H1 (cell line): ENCODE results near the gene NUDT19. TPM values are rescaled to one million over a fixed set of nuclear protein-coding genes. Genes with fewer than 3 reads are reported as not detected.

Experiments used
- BCL11A ChIP-seq, 2 experiments: IDR thresholded peaks; one replicate each; pipeline ENCODE4 v1.6.1; 2011; ENCODE audit warnings: low read depth in 2 of 2, low read length in 2 of 2, mild to moderate bottlenecking in 2 of 2
- PHF8 ChIP-seq: fragments of 200-600 bp; sonication (generic); conservative IDR thresholded peaks from 2 replicates; pipeline ENCODE4 v1.7.1; 2012; ENCODE audit warnings: low read depth, mild to moderate bottlenecking, inconsistent platforms, low read length, moderate library complexity
- YY1 ChIP-seq: IDR thresholded peaks from 2 replicates; pipeline ENCODE4 v1.6.1; 2011; ENCODE audit warnings: low read depth, mild to moderate bottlenecking, low read length
- polyA plus RNA-seq, 7 experiments: library from polyadenylated mRNA; depleted of rRNA in 3 of 7; stranded (reverse) in 5 of 7; unstranded in 2 of 7; fragments of >200 nt in 5 of 7; fragments of 200-250 nt in 2 of 7; gene quantifications; 1 replicate in 5 of 7; 2 replicates in 1 of 7; 4 replicates in 1 of 7; pipeline versions ENCODE4 v1.2.1 to v1.2.3, GENCODE V29; 2011 to 2013; ENCODE audit warnings: missing spikeins in 2 of 7, mixed read lengths in 2 of 7
- total RNA-seq: library from RNA; stranded (reverse); fragmentation: NEBNext Ultra II Directional; extraction: Animal tissue kit (Norgen Biotek cat#: 25700); gene quantifications from 2 replicates; pipeline ENCODE4 v1.2.1, GENCODE V29; 2021
- TF ChIP-seq, protein P1 (sequence below): fragments of 300-600 bp; sonication (generic); IDR thresholded peaks from 2 replicates; pipeline ENCODE4 v1.7.1; 2012; ENCODE audit warnings: low read length, moderate library complexity, mild to moderate bottlenecking, inconsistent platforms; ENCODE audit not compliant: insufficient replicate concordance

The NUDT19 gene
- total and polyA plus RNA-seq, 2 of the 8 experiments (the other 6 are each of a cell fraction or from before 2014, with no cell fraction given): 2.0 to 3.3 TPM

DNA sequence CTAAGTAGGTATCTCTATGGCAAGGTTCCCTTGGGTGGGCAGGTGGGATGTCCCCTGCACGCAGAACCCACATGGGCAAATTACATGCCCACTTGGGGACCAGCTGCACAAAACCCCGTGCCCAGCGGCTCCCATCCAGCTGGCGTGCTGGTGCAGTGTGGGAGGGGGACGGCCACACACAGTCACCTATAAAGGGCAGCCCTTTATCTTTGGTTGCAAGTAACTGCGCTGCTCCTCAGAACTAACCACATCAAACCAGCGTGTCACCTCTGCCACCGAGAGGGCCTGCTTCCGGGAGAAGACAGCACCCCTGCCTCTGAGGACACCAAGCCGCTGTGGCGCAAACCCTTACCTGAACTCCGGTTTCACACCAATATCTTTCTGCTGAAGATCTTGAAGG, 48.9 kb upstream of the NUDT19 start (continued):
- TF ChIP-seq, protein P1, sequence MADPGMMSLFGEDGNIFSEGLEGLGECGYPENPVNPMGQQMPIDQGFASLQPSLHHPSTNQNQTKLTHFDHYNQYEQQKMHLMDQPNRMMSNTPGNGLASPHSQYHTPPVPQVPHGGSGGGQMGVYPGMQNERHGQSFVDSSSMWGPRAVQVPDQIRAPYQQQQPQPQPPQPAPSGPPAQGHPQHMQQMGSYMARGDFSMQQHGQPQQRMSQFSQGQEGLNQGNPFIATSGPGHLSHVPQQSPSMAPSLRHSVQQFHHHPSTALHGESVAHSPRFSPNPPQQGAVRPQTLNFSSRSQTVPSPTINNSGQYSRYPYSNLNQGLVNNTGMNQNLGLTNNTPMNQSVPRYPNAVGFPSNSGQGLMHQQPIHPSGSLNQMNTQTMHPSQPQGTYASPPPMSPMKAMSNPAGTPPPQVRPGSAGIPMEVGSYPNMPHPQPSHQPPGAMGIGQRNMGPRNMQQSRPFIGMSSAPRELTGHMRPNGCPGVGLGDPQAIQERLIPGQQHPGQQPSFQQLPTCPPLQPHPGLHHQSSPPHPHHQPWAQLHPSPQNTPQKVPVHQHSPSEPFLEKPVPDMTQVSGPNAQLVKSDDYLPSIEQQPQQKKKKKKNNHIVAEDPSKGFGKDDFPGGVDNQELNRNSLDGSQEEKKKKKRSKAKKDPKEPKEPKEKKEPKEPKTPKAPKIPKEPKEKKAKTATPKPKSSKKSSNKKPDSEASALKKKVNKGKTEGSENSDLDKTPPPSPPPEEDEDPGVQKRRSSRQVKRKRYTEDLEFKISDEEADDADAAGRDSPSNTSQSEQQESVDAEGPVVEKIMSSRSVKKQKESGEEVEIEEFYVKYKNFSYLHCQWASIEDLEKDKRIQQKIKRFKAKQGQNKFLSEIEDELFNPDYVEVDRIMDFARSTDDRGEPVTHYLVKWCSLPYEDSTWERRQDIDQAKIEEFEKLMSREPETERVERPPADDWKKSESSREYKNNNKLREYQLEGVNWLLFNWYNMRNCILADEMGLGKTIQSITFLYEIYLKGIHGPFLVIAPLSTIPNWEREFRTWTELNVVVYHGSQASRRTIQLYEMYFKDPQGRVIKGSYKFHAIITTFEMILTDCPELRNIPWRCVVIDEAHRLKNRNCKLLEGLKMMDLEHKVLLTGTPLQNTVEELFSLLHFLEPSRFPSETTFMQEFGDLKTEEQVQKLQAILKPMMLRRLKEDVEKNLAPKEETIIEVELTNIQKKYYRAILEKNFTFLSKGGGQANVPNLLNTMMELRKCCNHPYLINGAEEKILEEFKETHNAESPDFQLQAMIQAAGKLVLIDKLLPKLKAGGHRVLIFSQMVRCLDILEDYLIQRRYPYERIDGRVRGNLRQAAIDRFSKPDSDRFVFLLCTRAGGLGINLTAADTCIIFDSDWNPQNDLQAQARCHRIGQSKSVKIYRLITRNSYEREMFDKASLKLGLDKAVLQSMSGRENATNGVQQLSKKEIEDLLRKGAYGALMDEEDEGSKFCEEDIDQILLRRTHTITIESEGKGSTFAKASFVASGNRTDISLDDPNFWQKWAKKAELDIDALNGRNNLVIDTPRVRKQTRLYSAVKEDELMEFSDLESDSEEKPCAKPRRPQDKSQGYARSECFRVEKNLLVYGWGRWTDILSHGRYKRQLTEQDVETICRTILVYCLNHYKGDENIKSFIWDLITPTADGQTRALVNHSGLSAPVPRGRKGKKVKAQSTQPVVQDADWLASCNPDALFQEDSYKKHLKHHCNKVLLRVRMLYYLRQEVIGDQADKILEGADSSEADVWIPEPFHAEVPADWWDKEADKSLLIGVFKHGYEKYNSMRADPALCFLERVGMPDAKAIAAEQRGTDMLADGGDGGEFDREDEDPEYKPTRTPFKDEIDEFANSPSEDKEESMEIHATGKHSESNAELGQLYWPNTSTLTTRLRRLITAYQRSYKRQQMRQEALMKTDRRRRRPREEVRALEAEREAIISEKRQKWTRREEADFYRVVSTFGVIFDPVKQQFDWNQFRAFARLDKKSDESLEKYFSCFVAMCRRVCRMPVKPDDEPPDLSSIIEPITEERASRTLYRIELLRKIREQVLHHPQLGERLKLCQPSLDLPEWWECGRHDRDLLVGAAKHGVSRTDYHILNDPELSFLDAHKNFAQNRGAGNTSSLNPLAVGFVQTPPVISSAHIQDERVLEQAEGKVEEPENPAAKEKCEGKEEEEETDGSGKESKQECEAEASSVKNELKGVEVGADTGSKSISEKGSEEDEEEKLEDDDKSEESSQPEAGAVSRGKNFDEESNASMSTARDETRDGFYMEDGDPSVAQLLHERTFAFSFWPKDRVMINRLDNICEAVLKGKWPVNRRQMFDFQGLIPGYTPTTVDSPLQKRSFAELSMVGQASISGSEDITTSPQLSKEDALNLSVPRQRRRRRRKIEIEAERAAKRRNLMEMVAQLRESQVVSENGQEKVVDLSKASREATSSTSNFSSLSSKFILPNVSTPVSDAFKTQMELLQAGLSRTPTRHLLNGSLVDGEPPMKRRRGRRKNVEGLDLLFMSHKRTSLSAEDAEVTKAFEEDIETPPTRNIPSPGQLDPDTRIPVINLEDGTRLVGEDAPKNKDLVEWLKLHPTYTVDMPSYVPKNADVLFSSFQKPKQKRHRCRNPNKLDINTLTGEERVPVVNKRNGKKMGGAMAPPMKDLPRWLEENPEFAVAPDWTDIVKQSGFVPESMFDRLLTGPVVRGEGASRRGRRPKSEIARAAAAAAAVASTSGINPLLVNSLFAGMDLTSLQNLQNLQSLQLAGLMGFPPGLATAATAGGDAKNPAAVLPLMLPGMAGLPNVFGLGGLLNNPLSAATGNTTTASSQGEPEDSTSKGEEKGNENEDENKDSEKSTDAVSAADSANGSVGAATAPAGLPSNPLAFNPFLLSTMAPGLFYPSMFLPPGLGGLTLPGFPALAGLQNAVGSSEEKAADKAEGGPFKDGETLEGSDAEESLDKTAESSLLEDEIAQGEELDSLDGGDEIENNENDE: no peak
- no peak for TF ChIP-seq BCL11A (IDR thresholded peaks at IDR 0.05; ENCODE audit: low read depth in 2 of 2, low read length in 2 of 2)
- TF ChIP-seq PHF8: no peak
- TF ChIP-seq YY1: no peak
